Measurements from ENCODE around the gene RABGAP1L.
"Not testable (repeated sequence)": the region's sequence is repeated elsewhere in the genome, so short reads cannot be mapped to it uniquely, and the experiment has no call there.

The RABGAP1L gene

GRCh38 chr1:175019524-175019923, 860.2 kb downstream of the RABGAP1L start:
- no peak for DNase-seq

- DNase-seq = peak; percentile 97
Observed at GRCh38 chr1:175023043-175023921, 864.0 kb downstream of the RABGAP1L start, which contains the start of gene MRPS14. Gene MRPS14, minus strand, starts transcription at chr1:175023425. Its CDS starts 17 bp downstream, at chr1:175023408.

DNA sequence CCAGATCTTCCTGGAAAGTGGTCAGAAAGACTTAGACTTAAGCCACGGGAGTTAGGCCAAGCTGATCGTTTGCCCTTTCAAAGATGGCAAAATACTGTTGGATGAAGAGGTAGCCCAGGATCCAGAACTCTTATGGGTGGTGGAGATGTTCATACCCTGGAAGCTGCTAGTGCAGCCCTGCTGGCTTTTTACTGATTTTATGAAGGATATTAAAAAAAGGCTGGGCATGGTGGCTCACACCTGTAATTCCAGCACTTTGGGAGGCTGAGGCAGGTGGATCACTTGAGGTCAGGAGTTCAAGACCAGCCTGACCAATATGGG, 864.6 kb downstream of the RABGAP1L start:
- DNase-seq = not testable (repeated sequence)

- no peak for DNase-seq
Observed at GRCh38 chr1:175024773-175025172, 865.5 kb downstream of the RABGAP1L start.

DNA sequence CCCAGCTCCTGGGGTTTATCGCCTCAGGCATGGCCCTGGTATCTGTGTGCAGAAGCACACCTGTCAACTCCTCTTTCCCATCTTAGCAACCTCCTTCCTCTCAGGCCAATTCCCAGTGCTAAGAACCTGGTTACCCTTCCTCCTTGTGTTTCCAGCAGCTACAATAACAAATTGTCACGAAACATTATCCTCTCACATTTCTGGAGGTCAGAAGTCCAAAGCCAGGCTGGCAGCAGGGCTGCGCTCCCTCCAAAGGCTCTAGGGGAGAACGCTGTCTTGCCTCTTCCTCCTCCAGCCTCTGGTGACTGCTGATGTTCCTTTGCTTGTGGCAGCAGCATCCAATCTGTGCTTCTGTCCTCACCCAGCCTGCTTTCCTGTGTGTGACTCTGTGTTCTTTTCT, 874.6 kb downstream of the RABGAP1L start:
- DNase-seq = no peak

GRCh38 chr1:175034775-175035174, 875.5 kb downstream of the RABGAP1L start:
- no peak for DNase-seq

DNA sequence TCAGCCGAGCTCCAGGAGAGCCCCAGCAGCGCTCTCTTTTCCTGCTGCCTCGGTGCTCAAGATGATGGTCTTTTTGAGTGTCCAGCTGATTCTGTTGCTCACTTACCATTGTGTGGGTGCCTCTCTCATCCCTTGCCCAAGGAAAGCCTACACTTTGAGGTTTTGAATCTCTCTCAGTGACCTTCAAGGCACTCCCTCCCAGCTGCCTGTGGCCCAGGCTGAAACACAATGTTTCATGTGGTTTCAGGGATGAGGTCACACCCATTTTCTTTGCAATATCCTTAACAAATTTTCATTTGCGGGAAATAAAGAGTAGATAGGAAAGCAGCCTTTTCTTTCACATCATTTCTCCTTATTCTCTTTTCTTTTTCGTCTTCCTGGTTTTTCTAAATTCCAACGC, 876.5 kb downstream of the RABGAP1L start:
- DNase-seq = no peak

- no peak for DNase-seq
Observed at GRCh38 chr1:175036476-175036875, 877.2 kb downstream of the RABGAP1L start.

GRCh38 chr1:175037416-175037815, 878.1 kb downstream of the RABGAP1L start:
- no peak for DNase-seq

GRCh38 chr1:175040324-175040879, 881.1 kb downstream of the RABGAP1L start:
- no peak for DNase-seq

GRCh38 chr1:175042650-175043049, 883.3 kb downstream of the RABGAP1L start:
- DNase-seq = no peak

DNA sequence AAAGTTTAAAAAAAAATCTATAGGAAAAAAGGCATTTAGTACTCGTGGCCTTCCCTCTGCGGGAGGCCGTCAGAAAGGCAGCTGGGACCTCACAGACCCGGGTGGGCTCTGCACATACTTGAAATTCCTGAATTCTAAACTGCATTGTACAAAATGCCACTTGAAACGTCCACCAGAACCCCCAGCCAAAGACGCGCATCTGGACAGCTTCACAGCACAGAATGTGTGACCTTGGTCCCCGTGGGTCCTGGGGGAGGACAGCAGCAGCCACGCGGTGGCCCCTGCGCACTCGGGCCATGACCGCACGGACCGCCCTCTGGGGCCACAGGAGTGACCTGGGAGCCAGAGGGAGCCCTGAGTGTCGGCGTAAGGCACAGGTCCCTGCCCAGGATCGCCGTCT, 884.5 kb downstream of the RABGAP1L start:
- DNase-seq = no peak

GRCh38 chr1:175044591-175044990, 885.3 kb downstream of the RABGAP1L start:
- DNase-seq = not testable (repeated sequence)

All from activated CD8-positive, alpha-beta memory T cell treated with anti-CD3 and anti-CD28 coated beads, Interleukin-2, amount 50 U/mL, for 48 hours (primary cell).